Measurements from ENCODE around the gene GABARAP.

GABARAP gene

GRCh38 chr17:7239091-7240027 is 2.9 kb downstream of the GABARAP start, which contains the start of gene PHF23:
Gene PHF23 (minus strand): TSS chr17:7239457. CDS start chr17:7239279, 178 bp downstream.
- DNase-seq = peak; percentile 99

GRCh38 chr17:7238420-7239090 is 3.7 kb downstream of the GABARAP start:
- peak; percentile 45 to 53 for DNase-seq

DNA sequence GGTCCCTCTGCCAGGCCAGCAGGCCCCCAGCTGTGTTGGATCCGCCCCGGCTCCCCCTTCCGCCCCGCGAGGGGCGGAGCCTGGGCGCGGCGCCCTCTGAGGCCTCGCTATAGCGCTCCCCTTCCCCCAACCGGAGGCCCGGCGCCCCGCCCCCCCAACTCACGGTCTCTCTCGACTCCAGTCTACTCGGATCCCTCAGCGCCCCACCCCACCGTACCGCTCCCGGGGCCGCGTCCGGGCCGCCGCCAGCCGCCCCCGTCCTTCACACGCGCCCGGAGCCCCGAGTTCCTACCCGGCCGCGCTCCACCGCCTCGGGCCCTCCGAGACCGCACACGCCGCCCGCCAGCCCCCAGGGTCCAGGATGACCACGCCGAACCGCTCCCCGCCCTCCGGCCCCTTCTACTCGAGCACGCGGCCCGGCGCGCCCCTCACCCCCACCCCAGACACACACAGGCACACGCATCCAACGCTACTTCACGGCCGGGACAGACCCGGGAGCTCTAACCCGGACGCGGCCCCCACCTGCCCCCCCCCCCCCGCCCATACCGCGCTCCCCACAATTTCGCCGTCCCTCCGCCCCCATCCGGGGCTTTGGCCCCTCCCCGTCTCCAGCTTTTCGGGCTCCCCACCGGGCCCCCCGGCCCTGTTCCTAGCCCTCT is 4.4 kb downstream of the GABARAP start:
- peak; percentile 83 to 88 for DNase-seq

- no peak for DNase-seq
These were observed 4.9 kb downstream of the GABARAP start for GRCh38 chr17:7237266-7237760.

GRCh38 chr17:7236808-7237207 is 5.4 kb downstream of the GABARAP start:
- DNase-seq = no peak

DNA sequence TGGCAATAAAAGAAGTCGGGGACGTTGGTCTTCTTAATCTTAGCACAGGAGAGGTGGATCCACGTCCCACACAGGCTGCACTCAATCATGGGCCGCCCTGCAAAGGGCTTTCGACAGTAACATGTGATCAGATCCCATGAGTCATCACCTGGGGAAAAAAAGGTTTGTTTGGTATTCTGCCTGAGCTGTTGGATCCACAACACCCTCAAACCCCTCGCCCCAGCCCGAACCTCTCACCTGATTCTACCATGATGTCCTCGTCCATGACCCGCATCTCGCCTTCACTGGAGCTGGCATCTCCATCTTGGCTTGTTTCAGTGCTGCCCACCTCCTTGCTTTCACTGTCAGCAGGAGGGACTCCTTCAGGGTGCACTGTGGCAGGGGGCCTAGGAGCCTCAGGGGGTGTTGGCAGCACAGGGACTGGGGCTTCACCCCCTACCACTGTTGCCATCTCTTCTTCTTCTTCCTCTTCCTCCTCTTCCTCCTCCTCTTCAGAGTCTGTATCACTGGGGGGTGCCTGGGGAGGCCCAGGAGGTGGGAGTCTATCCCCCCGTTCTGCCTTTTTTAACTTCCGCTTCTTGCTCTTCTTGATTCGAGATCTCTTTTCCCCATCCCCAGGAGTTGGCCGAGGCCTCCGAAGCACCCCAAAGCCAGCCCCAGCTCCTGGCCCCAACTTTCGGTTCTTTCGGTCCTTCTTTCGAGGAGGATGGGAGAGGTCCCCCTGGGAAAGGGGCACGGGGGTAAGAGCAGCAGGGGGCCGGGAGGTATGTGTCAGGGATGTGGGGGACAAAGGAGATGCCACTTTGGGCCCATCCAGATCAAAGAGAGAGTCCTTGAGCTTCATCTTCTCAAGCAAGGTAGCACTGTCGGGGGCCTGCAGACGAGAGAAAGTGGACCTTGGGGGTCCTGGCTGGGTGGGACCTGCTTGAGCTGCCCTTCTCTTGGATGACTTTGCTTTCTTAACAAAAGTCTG is 6.3 kb downstream of the GABARAP start:
- DNase-seq = no peak

GRCh38 chr17:7234083-7234951 is 7.9 kb downstream of the GABARAP start, which contains the start of gene DVL2:
Gene DVL2 (minus strand): TSS chr17:7234517. CDS start chr17:7234262, 255 bp downstream.
- peak; percentile 94 to 96 for DNase-seq

GRCh38 chr17:7233701-7234082 is 8.6 kb downstream of the GABARAP start:
- DNase-seq = no peak

DNA sequence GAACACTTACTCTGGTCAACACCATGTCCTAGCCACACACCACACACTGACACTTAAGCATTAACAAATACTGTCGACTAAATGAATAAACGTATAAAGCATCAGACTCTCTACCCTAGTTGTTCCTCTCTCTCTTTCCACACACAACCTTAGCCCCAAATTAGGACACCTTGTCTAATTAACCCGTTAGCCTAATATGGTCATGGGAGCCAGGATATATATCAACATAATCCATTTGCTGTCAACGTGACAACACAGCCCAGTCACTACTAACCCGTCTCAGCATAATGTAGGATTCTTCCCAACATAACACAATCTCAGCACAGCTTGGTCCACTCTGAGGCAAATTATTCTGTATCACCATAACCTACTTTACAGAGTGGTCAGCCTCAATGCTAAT is 10.1 kb downstream of the GABARAP start:
- no peak for DNase-seq

GRCh38 chr17:7229504-7229903 is 12.7 kb downstream of the GABARAP start:
- no peak for DNase-seq

- no peak for DNase-seq
These were observed 13.3 kb downstream of the GABARAP start for GRCh38 chr17:7228920-7229319.

- no peak for DNase-seq
These were observed 15.2 kb downstream of the GABARAP start for GRCh38 chr17:7226721-7227710.

GRCh38 chr17:7225711-7226331 is 16.4 kb downstream of the GABARAP start:
- DNase-seq = no peak

- no peak for DNase-seq
These were observed 17.6 kb downstream of the GABARAP start for GRCh38 chr17:7224661-7225111.

DNA sequence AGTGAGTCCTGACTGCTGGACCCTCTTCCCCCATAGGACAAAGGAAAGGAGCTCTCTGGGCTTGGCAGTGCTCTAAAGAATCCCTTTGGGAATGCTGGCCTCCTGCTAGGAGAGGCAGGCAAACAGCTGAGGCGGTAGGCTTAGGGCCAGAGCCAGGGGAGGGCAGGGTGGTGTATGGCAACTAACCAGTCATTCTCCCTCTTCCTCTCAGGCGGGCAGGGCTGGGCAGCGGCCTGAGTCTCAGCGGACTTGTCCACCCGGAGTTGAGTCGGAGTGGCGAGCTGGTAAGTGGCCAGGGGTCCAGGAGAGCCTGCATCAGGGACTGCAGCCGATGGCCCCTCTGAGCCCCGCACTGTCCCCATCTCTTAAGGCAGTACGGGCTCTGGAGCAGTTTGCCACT is 18.1 kb downstream of the GABARAP start:
- DNase-seq = no peak

- DNase-seq = no peak
These were observed 18.9 kb downstream of the GABARAP start for GRCh38 chr17:7223375-7223774.

- no peak for DNase-seq
These were observed 19.3 kb downstream of the GABARAP start for GRCh38 chr17:7222972-7223292.

DNA sequence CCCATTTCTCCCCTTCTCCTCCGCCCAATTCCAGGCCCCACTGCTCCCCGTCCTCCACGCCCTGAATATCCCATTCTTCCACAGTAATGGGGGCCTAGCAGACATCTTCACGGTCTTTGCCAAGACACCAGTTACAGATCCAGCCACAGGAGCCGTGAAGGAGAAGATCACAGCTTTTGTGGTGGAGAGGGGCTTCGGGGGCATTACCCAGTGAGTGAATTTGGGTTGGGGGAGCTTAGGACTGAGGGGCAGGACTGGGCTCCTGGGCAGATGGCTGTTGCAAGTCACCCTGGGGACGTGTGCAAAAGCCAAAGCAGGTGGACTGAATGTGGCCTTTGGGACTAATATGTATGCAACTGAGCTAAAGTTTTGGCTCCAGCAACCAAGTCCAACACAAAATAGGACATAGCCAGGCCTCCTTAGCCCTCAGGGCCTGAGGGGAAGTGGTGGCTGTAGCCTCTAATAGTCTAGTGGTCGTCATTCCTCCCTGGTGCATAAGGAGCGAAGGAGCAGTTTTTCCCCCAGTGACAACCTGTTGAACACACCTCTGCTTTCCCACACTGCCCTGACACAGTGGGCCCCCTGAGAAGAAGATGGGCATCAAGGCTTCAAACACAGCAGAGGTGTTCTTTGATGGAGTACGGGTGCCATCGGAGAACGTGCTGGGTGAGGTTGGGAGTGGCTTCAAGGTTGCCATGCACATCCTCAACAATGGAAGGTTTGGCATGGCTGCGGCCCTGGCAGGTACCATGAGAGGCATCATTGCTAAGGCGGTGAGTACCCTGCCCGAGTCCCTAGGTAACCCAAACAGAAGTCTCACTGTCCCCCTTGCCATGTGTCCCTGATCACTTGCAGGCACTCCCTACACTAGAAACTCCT is 19.9 kb downstream of the GABARAP start:
- no peak for DNase-seq
